Lung (tissue), 12 donors: ENCODE results near the gene IL22RA1. TPM values are rescaled to one million over a fixed set of nuclear protein-coding genes. Genes with fewer than 3 reads are reported as not detected.

Experiments
- ATAC-seq: fragments of 200-7000 bp; cut with Tn5 transposase; one replicate; pipeline ENCODE4 v1.9.1; 2020; ENCODE audit warnings: moderate number of reproducible peaks; ENCODE audit not compliant: insufficient read depth, low FRiP score
- DNase-seq, 3 donors: peaks; one replicate each; pipeline ENCODE4 v3.0.0-alpha.2; 2013 to 2017
- H3K27ac ChIP-seq, 2 donors: one replicate each; pipeline ENCODE4 v1.5.1; 2013; ENCODE audit warnings: mild to moderate bottlenecking in 2 of 2, moderate library complexity in 2 of 2, control low read depth in 1 of 2, inconsistent platforms in 1 of 2, low read depth in 1 of 2, low read length in 1 of 2
- H3K27me3 ChIP-seq, 3 donors: one replicate each; pipeline ENCODE4 v1.5.1; 2013; ENCODE audit warnings: low read length in 2 of 3; ENCODE audit not compliant: control insufficient read depth in 3 of 3, insufficient read depth in 3 of 3
- H3K36me3 ChIP-seq, 4 donors: one replicate each; pipeline ENCODE4 v1.5.1; 2013; ENCODE audit warnings: low read length in 4 of 4, mild to moderate bottlenecking in 1 of 4, moderate library complexity in 1 of 4; ENCODE audit not compliant: control insufficient read depth in 4 of 4, insufficient read depth in 4 of 4
- H3K4me1 ChIP-seq, 5 donors: one replicate each; pipeline ENCODE4 v1.5.1; 2013; ENCODE audit warnings: low read length in 5 of 5, mild to moderate bottlenecking in 2 of 5, moderate library complexity in 1 of 5; ENCODE audit not compliant: control insufficient read depth in 5 of 5, insufficient read depth in 5 of 5
- H3K4me3 ChIP-seq: one replicate; pipeline ENCODE4 v1.5.1; 2013; ENCODE audit warnings: mild to moderate bottlenecking, control low read depth, moderate library complexity
- H3K9ac ChIP-seq, 2 donors: one replicate each; pipeline ENCODE4 v1.5.1; 2013; ENCODE audit warnings: low read length in 2 of 2, control low read depth in 1 of 2; ENCODE audit not compliant: insufficient read depth in 1 of 2
- H3K9me3 ChIP-seq, 4 donors: one replicate each; pipeline ENCODE4 v1.5.1; 2013; ENCODE audit warnings: low read length in 3 of 4, mild to moderate bottlenecking in 1 of 4, moderate library complexity in 1 of 4; ENCODE audit not compliant: control insufficient read depth in 4 of 4, insufficient read depth in 3 of 4
- WGBS, 2 donors: extraction: QIAGEN DNeasy Blood & Tissue Kit; methylation state at CpG; one replicate each; pipeline ENCODE4 v1.1.7; 2013; 5-methylcytosine and 5-hydroxymethylcytosine counted together
- polyA plus RNA-seq, 2 donors: library from polyadenylated mRNA; stranded (reverse); fragments of 200-250 nt; gene quantifications; one replicate each; pipeline ENCODE4 v1.2.1, GENCODE V29; 2013
- total RNA-seq, 2 donors: library from RNA; depleted of rRNA in 1 of 2; stranded (reverse); fragments of >200 nt in 1 of 2; gene quantifications; one replicate each; pipeline ENCODE4 v1.2.1, GENCODE V29; 2014 to 2021
- TF ChIP-seq, protein P1 (sequence below): IDR thresholded peaks from 2 replicates; pipeline ENCODE4 v1.5.1; 2012; ENCODE audit warnings: mild to moderate bottlenecking; ENCODE audit errors: control extremely low read depth, extremely low read depth
- donor health status: control.
- donor health status: control.
- donor health status: Bipolar disorder and iron deficiency.
- donor health status: healthy.
- donor health status: DM: yes; HTN: yes; CAD: no.

Gene IL22RA1
- total and polyA plus RNA-seq, 4 donors = 0.09 to 1.0 (median 0.23) TPM

DNA sequence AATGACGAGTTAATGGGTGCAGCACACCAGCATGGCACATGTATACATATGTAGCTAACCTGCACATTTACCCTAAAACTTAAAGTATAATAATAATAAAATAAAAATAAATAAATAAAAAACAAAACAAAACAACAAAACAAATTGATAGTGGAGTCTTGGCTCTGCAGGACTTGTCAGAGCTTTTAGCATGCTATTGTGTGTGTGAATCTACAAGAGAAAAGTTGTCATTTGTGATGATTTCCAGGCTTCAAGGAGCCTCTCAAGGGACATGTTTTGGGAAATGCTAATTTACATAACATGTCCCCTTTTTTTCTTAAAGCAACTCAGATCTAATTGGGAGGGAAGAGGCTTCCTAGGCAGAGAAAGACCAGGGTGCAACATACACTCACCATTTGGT is 9.1 kb downstream of the IL22RA1 start:
- TF ChIP-seq, protein P1, sequence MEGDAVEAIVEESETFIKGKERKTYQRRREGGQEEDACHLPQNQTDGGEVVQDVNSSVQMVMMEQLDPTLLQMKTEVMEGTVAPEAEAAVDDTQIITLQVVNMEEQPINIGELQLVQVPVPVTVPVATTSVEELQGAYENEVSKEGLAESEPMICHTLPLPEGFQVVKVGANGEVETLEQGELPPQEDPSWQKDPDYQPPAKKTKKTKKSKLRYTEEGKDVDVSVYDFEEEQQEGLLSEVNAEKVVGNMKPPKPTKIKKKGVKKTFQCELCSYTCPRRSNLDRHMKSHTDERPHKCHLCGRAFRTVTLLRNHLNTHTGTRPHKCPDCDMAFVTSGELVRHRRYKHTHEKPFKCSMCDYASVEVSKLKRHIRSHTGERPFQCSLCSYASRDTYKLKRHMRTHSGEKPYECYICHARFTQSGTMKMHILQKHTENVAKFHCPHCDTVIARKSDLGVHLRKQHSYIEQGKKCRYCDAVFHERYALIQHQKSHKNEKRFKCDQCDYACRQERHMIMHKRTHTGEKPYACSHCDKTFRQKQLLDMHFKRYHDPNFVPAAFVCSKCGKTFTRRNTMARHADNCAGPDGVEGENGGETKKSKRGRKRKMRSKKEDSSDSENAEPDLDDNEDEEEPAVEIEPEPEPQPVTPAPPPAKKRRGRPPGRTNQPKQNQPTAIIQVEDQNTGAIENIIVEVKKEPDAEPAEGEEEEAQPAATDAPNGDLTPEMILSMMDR = no peak
- no peak overlapping the region for H3K4me3 ChIP-seq
- DNase-seq (no peak), ATAC-seq (no peak)
- H3K9me3 ChIP-seq = peaks cover 0 to 4% (median 3%) of the 10 kb centered on the region in 4 donors
- H3K36me3 ChIP-seq = no peaks in the 10 kb centered on the region
- H3K4me1 ChIP-seq = no peaks in the 10 kb centered on the region
- 79 to 89% methylated on average over 1 of the region's 1 CpG for WGBS, 2 donors
- no peak overlapping the region for H3K9ac ChIP-seq
- H3K27ac ChIP-seq = no peak overlapping the region
- H3K27me3 ChIP-seq = no peaks in the 10 kb centered on the region

- no peak for ATAC-seq
- Histone ChIP-seq H3K4me3 (no peak overlapping the region), H3K27ac (no peak overlapping the region), H3K9me3 (peaks cover 0 to 4% (median 3%) of the 10 kb centered on the region in 4 donors), H3K36me3 (no peaks in the 10 kb centered on the region), H3K4me1 (no peaks in the 10 kb centered on the region), H3K27me3 (no peaks in the 10 kb centered on the region), H3K9ac (no peak overlapping the region)
- TF ChIP-seq, protein P1 = no peak
- 85 to 91% methylated on average over 3 of the region's 3 CpGs for WGBS, 2 donors
- no peak for DNase-seq
Observed at GRCh38 chr1:24130385-24130784, 12.6 kb downstream of the IL22RA1 start.

- no peaks in the 10 kb centered on the region for H3K4me1 ChIP-seq
- no peak for ATAC-seq
- 80 to 82% methylated on average over 7 of the region's 7 CpGs for WGBS, 2 donors
- H3K4me3 ChIP-seq = no peak overlapping the region
- H3K27me3 ChIP-seq = no peaks in the 10 kb centered on the region
- TF ChIP-seq, protein P1 = no peak
- H3K27ac ChIP-seq = no peak overlapping the region
- peaks cover 0 to 4% (median 3%) of the 10 kb centered on the region in 4 donors for H3K9me3 ChIP-seq
- H3K36me3 ChIP-seq = no peaks in the 10 kb centered on the region
- no peak for DNase-seq
- H3K9ac ChIP-seq = no peak overlapping the region
Observed at GRCh38 chr1:24127801-24128363, 15.1 kb downstream of the IL22RA1 start.
